Measurements from ENCODE around the gene R3HDM2. TPM values are rescaled to one million over a fixed set of nuclear protein-coding genes. Genes with fewer than 3 reads are reported as not detected.

R3HDM2 gene
- total and polyA plus RNA-seq, 4 donors = 18.1 to 60.7 (median 30.6) TPM

GRCh38 chr12:57475271-57476161 lies 44.7 kb upstream of the R3HDM2 start:
- Histone ChIP-seq H3K27ac (ENCODE audit: low read depth in 1 of 2, low read length in 1 of 2) (no peak overlapping the region), H3K9ac (ENCODE audit: insufficient read depth in 1 of 2, low read length in 2 of 2) (no peak overlapping the region), H3K4me3 (no peak overlapping the region), H3K36me3 (ENCODE audit: control insufficient read depth in 4 of 4, insufficient read depth in 4 of 4, low read length in 4 of 4) (peaks cover 0 to 2% (median 0%) of the 10 kb centered on the region in 4 donors), H3K27me3 (ENCODE audit: control insufficient read depth in 3 of 3, insufficient read depth in 3 of 3, low read length in 2 of 3) (peaks cover 0 to 53% (median 39%) of the 10 kb centered on the region in 3 donors), H3K9me3 (ENCODE audit: control insufficient read depth in 4 of 4, insufficient read depth in 3 of 4, low read length in 3 of 4) (no peaks in the 10 kb centered on the region), H3K4me1 (ENCODE audit: control insufficient read depth in 5 of 5, insufficient read depth in 5 of 5, low read length in 5 of 5) (peaks cover 0 to 17% (median 0%) of the 10 kb centered on the region in 5 donors)
- DNase-seq (peak in 2 of 3 donors; percentile 39 to 54), ATAC-seq (ENCODE audit: insufficient read depth, low FRiP score) (peak; percentile 22)
- TF ChIP-seq CTCF (IDR thresholded peaks at IDR 0.05; ENCODE audit: control extremely low read depth, extremely low read depth) = no peak
- 20 to 42% methylated on average over 80 to 84 of the region's 84 CpGs for WGBS, 2 donors

GRCh38 chr12:57474862-57475261 lies 44.0 kb upstream of the R3HDM2 start:
- H3K36me3 ChIP-seq (ENCODE audit: control insufficient read depth in 4 of 4, insufficient read depth in 4 of 4, low read length in 4 of 4) = peaks cover 0 to 9% (median 0%) of the 10 kb centered on the region in 4 donors
- no peak overlapping the region for H3K9ac ChIP-seq (ENCODE audit: insufficient read depth in 1 of 2, low read length in 2 of 2)
- no peak for TF ChIP-seq CTCF (IDR thresholded peaks at IDR 0.05; ENCODE audit: control extremely low read depth, extremely low read depth)
- H3K4me3 ChIP-seq = no peak overlapping the region
- DNase-seq (no peak), ATAC-seq (ENCODE audit: insufficient read depth, low FRiP score) (no peak)
- H3K4me1 ChIP-seq (ENCODE audit: control insufficient read depth in 5 of 5, insufficient read depth in 5 of 5, low read length in 5 of 5) = peaks cover 0 to 17% (median 0%) of the 10 kb centered on the region in 5 donors
- H3K27ac ChIP-seq (ENCODE audit: low read depth in 1 of 2, low read length in 1 of 2) = no peak overlapping the region
- H3K27me3 ChIP-seq (ENCODE audit: control insufficient read depth in 3 of 3, insufficient read depth in 3 of 3, low read length in 2 of 3) = peaks cover 0 to 53% (median 39%) of the 10 kb centered on the region in 3 donors
- 73 to 80% methylated on average over 7 of the region's 7 CpGs for WGBS, 2 donors
- H3K9me3 ChIP-seq (ENCODE audit: control insufficient read depth in 4 of 4, insufficient read depth in 3 of 4, low read length in 3 of 4) = no peaks in the 10 kb centered on the region

DNA sequence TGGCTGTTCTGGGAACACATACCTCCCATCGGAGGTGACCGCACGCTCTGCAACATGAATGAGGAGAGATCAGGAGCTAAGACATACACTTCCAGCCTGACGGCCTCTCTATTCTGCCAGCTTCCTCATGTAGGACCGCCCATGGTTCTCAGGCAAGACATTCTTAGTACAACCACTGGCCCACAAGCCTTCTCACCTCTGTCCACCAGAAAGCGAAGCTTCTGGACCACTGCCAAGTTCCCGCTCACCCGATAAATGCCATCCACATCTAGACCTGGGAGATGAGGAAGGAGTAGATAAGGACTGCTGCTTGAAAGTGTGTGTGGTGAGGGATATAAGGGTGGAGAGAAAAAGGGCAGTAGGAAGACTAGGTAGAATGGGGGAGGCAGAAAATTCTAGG lies 43.6 kb upstream of the R3HDM2 start:
- Histone ChIP-seq H3K27me3 (ENCODE audit: control insufficient read depth in 3 of 3, insufficient read depth in 3 of 3, low read length in 2 of 3) (peaks cover 0 to 51% (median 39%) of the 10 kb centered on the region in 3 donors), H3K9ac (ENCODE audit: insufficient read depth in 1 of 2, low read length in 2 of 2) (no peak overlapping the region), H3K27ac (ENCODE audit: low read depth in 1 of 2, low read length in 1 of 2) (no peak overlapping the region), H3K4me3 (no peak overlapping the region), H3K9me3 (ENCODE audit: control insufficient read depth in 4 of 4, insufficient read depth in 3 of 4, low read length in 3 of 4) (no peaks in the 10 kb centered on the region), H3K36me3 (ENCODE audit: control insufficient read depth in 4 of 4, insufficient read depth in 4 of 4, low read length in 4 of 4) (peaks cover 0 to 13% (median under 1%) of the 10 kb centered on the region in 4 donors), H3K4me1 (ENCODE audit: control insufficient read depth in 5 of 5, insufficient read depth in 5 of 5, low read length in 5 of 5) (peaks cover 0 to 17% (median 0%) of the 10 kb centered on the region in 5 donors)
- ATAC-seq (ENCODE audit: insufficient read depth, low FRiP score) (no peak), DNase-seq (no peak)
- 75 to 78% methylated on average over 8 of the region's 8 CpGs for WGBS, 2 donors
- TF ChIP-seq CTCF (IDR thresholded peaks at IDR 0.05; ENCODE audit: control extremely low read depth, extremely low read depth) = no peak

All from lung (tissue), 12 donors.